ENCODE results near the gene AFDN.

Gene AFDN

DNA sequence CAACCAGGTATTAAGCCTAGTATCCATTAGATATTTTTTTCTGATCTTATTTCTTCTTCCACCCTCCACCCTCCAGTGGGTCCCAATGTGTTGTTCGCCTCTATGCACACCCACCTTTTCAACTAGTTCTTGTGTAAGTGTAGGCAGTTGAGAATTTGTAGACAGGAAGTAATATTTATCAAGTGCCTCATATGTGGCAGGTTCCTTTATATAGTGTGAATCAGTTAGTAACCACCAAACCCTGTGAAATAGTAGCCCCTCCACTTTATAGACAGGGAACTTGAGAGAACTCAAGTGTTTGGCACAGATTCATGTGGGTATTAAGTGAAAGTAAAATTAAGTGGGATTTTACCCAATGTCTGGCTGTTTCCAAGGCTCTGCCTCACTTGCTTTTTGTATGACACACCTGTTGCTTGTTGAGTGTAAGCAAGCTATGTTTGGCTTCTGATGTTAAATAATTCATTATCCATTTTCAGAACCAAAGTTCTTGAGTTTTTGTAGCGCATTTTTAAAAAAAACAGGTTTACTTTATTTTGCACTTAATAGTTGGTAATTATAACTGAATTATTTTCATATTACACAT lies 24.8 kb downstream of the AFDN start:
- CTCF ChIA-PET: no interaction called here
- peaks cover 5% of the 10 kb centered on the region for H3K27me3 Mint-ChIP-seq
- DNase-seq: no peak
- no peak overlapping the region for H3K27ac Mint-ChIP-seq
- H3K36me3 Mint-ChIP-seq: no peaks in the 10 kb centered on the region
- H3K4me1 Mint-ChIP-seq: no peaks in the 10 kb centered on the region
- H3K9me3 Mint-ChIP-seq: no peaks in the 10 kb centered on the region
- H3K4me3 Mint-ChIP-seq: no peak overlapping the region

DNA sequence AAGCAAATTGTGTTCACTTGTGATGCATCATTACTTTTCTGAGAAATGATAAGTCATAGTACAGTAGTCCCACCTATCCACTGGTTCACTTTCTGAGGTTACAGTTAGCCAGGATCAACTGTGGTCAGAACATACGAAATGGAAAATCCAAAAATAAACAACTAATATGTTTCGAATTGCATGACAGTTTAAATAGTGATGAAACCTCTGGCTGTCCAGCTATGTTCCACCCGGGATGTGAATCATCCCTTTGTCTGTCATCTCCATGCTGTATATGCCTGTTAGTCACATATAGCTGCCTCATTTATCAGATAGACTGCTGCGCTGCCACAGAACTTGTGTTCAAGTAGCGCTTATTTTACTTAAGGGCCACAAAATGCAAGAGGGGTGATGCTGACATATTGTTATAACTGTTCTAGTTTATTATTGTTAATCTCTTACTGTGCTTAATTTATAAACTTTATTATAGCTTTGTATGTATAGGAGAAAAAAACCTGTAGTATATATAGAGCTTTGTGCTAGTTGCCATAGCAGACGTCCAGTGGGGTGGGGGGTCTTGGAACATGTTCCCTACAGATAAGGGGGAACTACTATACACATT lies 29.2 kb downstream of the AFDN start:
- no peak for DNase-seq
- Mint-ChIP-seq H3K9me3 (no peaks in the 10 kb centered on the region), H3K27ac (no peak overlapping the region), H3K27me3 (peaks cover 11% of the 10 kb centered on the region), H3K36me3 (no peaks in the 10 kb centered on the region), H3K4me3 (no peak overlapping the region), H3K4me1 (peaks cover 5% of the 10 kb centered on the region)
- CTCF ChIA-PET: no interaction called here

DNA sequence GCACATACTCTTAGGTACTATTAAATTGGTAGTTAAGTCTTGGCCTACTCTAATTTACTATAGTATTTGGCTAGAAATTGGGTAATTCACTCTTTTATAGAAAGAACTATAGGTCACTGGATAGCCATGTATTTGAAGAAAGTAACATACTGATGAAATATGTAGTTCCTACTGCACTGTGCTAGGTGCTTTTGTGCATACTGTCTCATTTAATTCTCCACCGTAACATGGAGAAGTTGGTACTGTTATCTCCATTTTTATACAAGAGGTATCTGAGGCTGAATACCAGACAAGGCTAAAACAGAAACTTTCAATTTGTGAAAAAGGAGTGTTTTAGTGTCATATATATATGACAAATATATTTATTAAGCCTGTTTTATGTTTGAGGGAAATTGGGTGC lies 29.8 kb downstream of the AFDN start:
- CTCF ChIA-PET: no interaction called here
- Mint-ChIP-seq H3K4me3 (no peak overlapping the region), H3K36me3 (no peaks in the 10 kb centered on the region)

DNA sequence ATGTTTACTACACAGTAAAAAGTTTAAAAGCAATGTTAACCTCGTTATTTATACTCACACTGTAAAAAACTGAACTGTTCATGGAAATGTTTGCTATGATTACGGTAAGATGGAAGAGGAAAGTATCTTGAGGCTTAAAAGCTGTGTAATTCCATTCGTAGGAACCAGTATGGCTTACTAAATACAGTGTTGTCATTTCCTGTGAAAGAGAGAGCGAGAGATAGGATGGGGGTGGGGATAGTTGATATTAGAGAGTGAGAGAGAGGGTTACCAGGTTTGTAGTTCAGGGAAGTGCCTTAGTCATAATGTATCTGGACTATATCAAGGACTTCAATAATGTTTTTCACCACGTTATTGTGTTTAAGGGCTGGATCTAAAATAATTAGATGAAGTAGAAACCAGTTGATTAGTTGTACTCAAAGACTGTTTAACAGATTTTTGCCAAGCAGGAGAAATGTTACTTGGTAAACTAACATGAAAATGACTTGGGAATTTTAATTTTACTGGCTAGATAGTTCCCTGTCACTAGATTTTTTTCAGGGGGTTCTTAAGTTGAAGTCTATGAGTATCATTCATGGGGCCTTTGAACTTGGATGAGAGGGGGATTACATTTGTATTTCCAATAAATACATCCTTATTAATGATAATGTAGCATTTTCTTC lies 30.4 kb downstream of the AFDN start:
- Mint-ChIP-seq H3K9me3 (no peaks in the 10 kb centered on the region), H3K27me3 (peaks cover 14% of the 10 kb centered on the region), H3K4me1 (peaks cover 5% of the 10 kb centered on the region), H3K27ac (no peak overlapping the region), H3K36me3 (no peaks in the 10 kb centered on the region), H3K4me3 (no peak overlapping the region)
- DNase-seq: no peak
- CTCF ChIA-PET: no interaction called here

More for the DNA sequence above, 29.8 kb downstream of the AFDN start:
- no peak for DNase-seq
- peaks cover 11% of the 10 kb centered on the region for H3K27me3 Mint-ChIP-seq
- H3K9me3 Mint-ChIP-seq: no peaks in the 10 kb centered on the region
- H3K27ac Mint-ChIP-seq: no peak overlapping the region
- H3K4me1 Mint-ChIP-seq: peaks cover 5% of the 10 kb centered on the region

DNA sequence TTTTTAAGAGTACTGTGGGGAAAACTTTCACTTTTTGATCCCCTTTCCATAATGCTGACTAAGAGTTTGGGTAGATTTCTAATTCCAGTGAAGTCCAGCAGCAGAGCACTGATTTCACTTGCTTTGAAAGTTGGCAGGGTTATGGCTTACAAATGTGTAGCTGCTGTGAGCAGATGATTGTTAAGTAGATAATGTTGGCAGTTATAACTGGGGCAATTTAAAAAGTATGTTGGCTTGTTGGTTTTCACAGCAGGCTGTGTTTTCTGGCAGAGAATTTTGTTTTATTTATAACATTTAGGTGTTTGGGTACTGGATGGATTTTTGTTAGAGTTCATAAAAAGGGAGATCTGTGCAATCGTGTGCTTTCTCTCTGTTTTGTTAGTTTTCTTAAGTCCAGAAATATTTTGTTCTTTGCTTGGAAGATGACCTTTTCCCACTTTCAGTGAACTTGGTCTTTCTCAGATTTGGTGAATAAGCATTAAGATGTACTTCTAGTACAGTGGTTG lies 31.4 kb downstream of the AFDN start:
- peaks cover 5% of the 10 kb centered on the region for H3K4me1 Mint-ChIP-seq
- no peak overlapping the region for H3K27ac Mint-ChIP-seq

GRCh38 chr6:167858842-167859664 lies 32.3 kb downstream of the AFDN start:
- H3K27me3 Mint-ChIP-seq: peaks cover 15% of the 10 kb centered on the region
- no peaks in the 10 kb centered on the region for H3K9me3 Mint-ChIP-seq
- DNase-seq: no peak
- H3K36me3 Mint-ChIP-seq: no peaks in the 10 kb centered on the region
- H3K4me3 Mint-ChIP-seq: no peak overlapping the region
- H3K4me1 Mint-ChIP-seq: peaks cover 5% of the 10 kb centered on the region
- no peak overlapping the region for H3K27ac Mint-ChIP-seq
- CTCF ChIA-PET: no interaction called here

More for the DNA sequence above, 31.4 kb downstream of the AFDN start:
- DNase-seq: no peak
- H3K9me3 Mint-ChIP-seq: no peaks in the 10 kb centered on the region
- H3K36me3 Mint-ChIP-seq: no peaks in the 10 kb centered on the region
- H3K4me3 Mint-ChIP-seq: no peak overlapping the region
- peaks cover 15% of the 10 kb centered on the region for H3K27me3 Mint-ChIP-seq
- CTCF ChIA-PET: no interaction called here

GRCh38 chr6:167860550-167861226 lies 34.0 kb downstream of the AFDN start:
- DNase-seq: no peak
- H3K27me3 Mint-ChIP-seq: peaks cover 15% of the 10 kb centered on the region
- CTCF ChIA-PET: no interaction called here
- H3K36me3 Mint-ChIP-seq: no peaks in the 10 kb centered on the region
- H3K9me3 Mint-ChIP-seq: no peaks in the 10 kb centered on the region
- H3K4me1 Mint-ChIP-seq: peaks cover 5% of the 10 kb centered on the region
- H3K4me3 Mint-ChIP-seq: no peak overlapping the region
- no peak overlapping the region for H3K27ac Mint-ChIP-seq

DNA sequence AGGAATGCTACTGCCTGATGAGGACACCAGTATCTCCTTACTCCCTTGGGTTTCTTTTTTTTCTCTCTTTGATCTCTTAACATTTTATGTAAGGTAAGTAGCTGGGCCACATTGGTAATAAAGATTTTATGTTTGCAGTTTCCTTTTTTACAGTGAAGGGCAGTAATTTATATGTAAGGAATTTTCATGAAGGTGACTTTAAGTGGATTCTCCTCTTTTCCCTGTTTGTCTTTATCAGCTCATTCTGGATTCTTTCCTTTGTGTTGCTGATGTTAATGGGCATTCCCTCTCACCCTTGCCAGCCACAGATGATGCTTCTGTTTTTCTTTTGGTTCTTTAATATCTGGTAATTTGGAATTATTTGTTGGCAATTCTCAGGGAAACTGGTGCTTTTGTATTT lies 34.7 kb downstream of the AFDN start:
- Mint-ChIP-seq H3K9me3 (no peaks in the 10 kb centered on the region), H3K27ac (no peak overlapping the region), H3K27me3 (peaks cover 15% of the 10 kb centered on the region), H3K4me1 (peaks cover 5% of the 10 kb centered on the region), H3K4me3 (no peak overlapping the region), H3K36me3 (no peaks in the 10 kb centered on the region)
- DNase-seq: no peak
- CTCF ChIA-PET: no interaction called here

DNA sequence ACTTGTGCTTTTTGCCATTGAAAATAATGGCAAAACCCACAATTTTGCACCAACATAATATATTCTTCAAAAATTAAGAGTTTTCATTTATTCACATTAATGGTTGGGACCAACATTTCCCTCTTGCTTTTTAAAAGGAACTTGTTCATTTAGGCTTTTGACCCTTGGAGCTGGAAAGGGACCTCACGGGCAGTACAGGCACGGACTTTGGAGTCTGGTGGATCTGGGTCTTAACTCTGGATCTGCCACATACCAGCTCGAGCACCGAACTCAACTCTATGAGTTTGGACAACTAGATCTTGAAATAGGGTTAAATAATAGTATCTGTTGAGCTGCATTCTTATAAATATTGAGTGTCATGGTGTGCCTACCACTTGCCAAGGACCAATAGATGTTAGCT lies 37.2 kb downstream of the AFDN start:
- no peak for DNase-seq
- Mint-ChIP-seq H3K36me3 (no peaks in the 10 kb centered on the region), H3K27ac (no peak overlapping the region), H3K4me1 (no peaks in the 10 kb centered on the region), H3K4me3 (no peak overlapping the region), H3K9me3 (no peaks in the 10 kb centered on the region), H3K27me3 (peaks cover 9% of the 10 kb centered on the region)
- CTCF ChIA-PET: no interaction called here

- H3K4me1 Mint-ChIP-seq: no peaks in the 10 kb centered on the region
- no peaks in the 10 kb centered on the region for H3K9me3 Mint-ChIP-seq
- H3K27me3 Mint-ChIP-seq: peaks cover 4% of the 10 kb centered on the region
- no peak for DNase-seq
- H3K4me3 Mint-ChIP-seq: no peak overlapping the region
- CTCF ChIA-PET: no interaction called here
- no peak overlapping the region for H3K27ac Mint-ChIP-seq
- peaks cover 6% of the 10 kb centered on the region for H3K36me3 Mint-ChIP-seq
Measured at GRCh38 chr6:167866642-167867041, 39.9 kb downstream of the AFDN start.

- no peak overlapping the region for H3K27ac Mint-ChIP-seq
- no peak for DNase-seq
- no peaks in the 10 kb centered on the region for H3K9me3 Mint-ChIP-seq
- H3K27me3 Mint-ChIP-seq: no peaks in the 10 kb centered on the region
- no peaks in the 10 kb centered on the region for H3K4me1 Mint-ChIP-seq
- H3K4me3 Mint-ChIP-seq: no peak overlapping the region
- CTCF ChIA-PET: no interaction called here
- peaks cover 8% of the 10 kb centered on the region for H3K36me3 Mint-ChIP-seq
Measured at GRCh38 chr6:167870321-167870720, 43.6 kb downstream of the AFDN start.

GRCh38 chr6:167872538-167873210 lies 46.0 kb downstream of the AFDN start:
- Mint-ChIP-seq H3K27ac (no peak overlapping the region), H3K4me3 (no peak overlapping the region), H3K4me1 (no peaks in the 10 kb centered on the region), H3K9me3 (no peaks in the 10 kb centered on the region), H3K27me3 (no peaks in the 10 kb centered on the region), H3K36me3 (peaks cover 10% of the 10 kb centered on the region)
- no peak for DNase-seq
- CTCF ChIA-PET: no interaction called here

- Mint-ChIP-seq H3K4me1 (no peaks in the 10 kb centered on the region), H3K27me3 (peaks cover 5% of the 10 kb centered on the region), H3K27ac (no peak overlapping the region), H3K4me3 (no peak overlapping the region), H3K9me3 (no peaks in the 10 kb centered on the region), H3K36me3 (peaks cover 5% of the 10 kb centered on the region)
- DNase-seq: no peak
- CTCF ChIA-PET: no interaction called here
Measured at GRCh38 chr6:167877994-167878779, 51.5 kb downstream of the AFDN start.

Data from activated naive CD4-positive, alpha-beta T cell treated with anti-CD3 and anti-CD28 coated beads, Interleukin-2, amount 10 ng/mL, durations not matched to agents 7 days and 5 days (primary cell).